WTC11 (cell line): ENCODE data around the gene SLC22A15. TPM values are rescaled to one million over a fixed set of nuclear protein-coding genes. Genes with fewer than 3 reads are reported as not detected.

Source experiments
- CBFB ChIP-seq: sonication (generic); formaldehyde crosslinking; IDR thresholded peaks from 2 replicates; pipeline ENCODE4 v1.8.1; 2022; ENCODE audit warnings: mild to moderate bottlenecking, low read depth, missing genetic modification reagents
- CTCF ChIP-seq: fragments of 200-600 bp; IDR thresholded peaks from 2 replicates; pipeline ENCODE4 v1.8.0; 2022; ENCODE audit warnings: antibody characterized with exemption
- ELF4 ChIP-seq: sonication (generic); formaldehyde crosslinking; IDR thresholded peaks from 2 replicates; pipeline ENCODE4 v1.8.1; 2022; ENCODE audit warnings: low read depth, mild to moderate bottlenecking, moderate library complexity, missing genetic modification reagents
- ERG ChIP-seq: fragments of 250-450 bp; sonication (Bioruptor Pico); IDR thresholded peaks from 2 replicates; pipeline ENCODE4 v1.8.0; 2021; ENCODE audit warnings: mild to moderate bottlenecking
- FOXK1 ChIP-seq: sonication (generic); formaldehyde crosslinking; IDR thresholded peaks from 2 replicates; pipeline ENCODE4 v1.8.0; 2022; ENCODE audit warnings: mild to moderate bottlenecking, moderate library complexity, missing genetic modification reagents
- GTF2I ChIP-seq: fragments of 250-450 bp; sonication (Bioruptor Pico); conservative IDR thresholded peaks from 2 replicates; pipeline ENCODE4 v1.4.0; 2021; ENCODE audit warnings: mild to moderate bottlenecking
- HMGA2 ChIP-seq: fragments of 250-450 bp; sonication (Bioruptor Pico); IDR thresholded peaks from 2 replicates; pipeline ENCODE4 v1.4.0; 2021; ENCODE audit warnings: mild to moderate bottlenecking, moderate library complexity
- JUN ChIP-seq: sonication (generic); formaldehyde crosslinking; IDR thresholded peaks from 2 replicates; pipeline ENCODE4 v1.8.0; 2023; ENCODE audit warnings: mild to moderate bottlenecking, missing genetic modification reagents
- KAT7 ChIP-seq: sonication (generic); formaldehyde crosslinking; IDR thresholded peaks from 2 replicates; pipeline ENCODE4 v1.8.1; 2023; ENCODE audit warnings: missing genetic modification reagents, mild to moderate bottlenecking, borderline replicate concordance
- MLX ChIP-seq: sonication (generic); formaldehyde crosslinking; IDR thresholded peaks from 2 replicates; pipeline ENCODE4 v1.8.1; 2023; ENCODE audit warnings: mild to moderate bottlenecking, missing genetic modification reagents, moderate library complexity
- MYBL2 ChIP-seq: sonication (generic); formaldehyde crosslinking; IDR thresholded peaks from 2 replicates; pipeline ENCODE4 v1.8.1; 2023; ENCODE audit warnings: mild to moderate bottlenecking, moderate library complexity, missing genetic modification reagents
- NFATC4 ChIP-seq: fragments of 250-450 bp; sonication (Bioruptor Pico); IDR thresholded peaks from 2 replicates; pipeline ENCODE4 v1.9.0; 2021; ENCODE audit warnings: mild to moderate bottlenecking
- NFYB ChIP-seq: sonication (generic); formaldehyde crosslinking; conservative IDR thresholded peaks from 2 replicates; pipeline ENCODE4 v1.8.0; 2022; ENCODE audit warnings: low read depth, missing genetic modification reagents
- NR1H2 ChIP-seq: sonication (generic); formaldehyde crosslinking; IDR thresholded peaks from 2 replicates; pipeline ENCODE4 v1.9.0; 2021; ENCODE audit warnings: mild to moderate bottlenecking, moderate library complexity, missing genetic modification reagents
- SP1 ChIP-seq: sonication (generic); formaldehyde crosslinking; conservative IDR thresholded peaks from 2 replicates; pipeline ENCODE4 v1.8.1; 2022; ENCODE audit warnings: missing genetic modification reagents
- TCF7 ChIP-seq: sonication (generic); formaldehyde crosslinking; IDR thresholded peaks from 2 replicates; pipeline ENCODE4 v1.8.0; 2022; ENCODE audit warnings: mild to moderate bottlenecking, low read depth, missing genetic modification reagents, moderate library complexity
- TP53 ChIP-seq: sonication (generic); formaldehyde crosslinking; IDR thresholded peaks from 2 replicates; pipeline ENCODE4 v1.8.1; 2023; ENCODE audit warnings: mild to moderate bottlenecking, missing genetic modification reagents
- ZBTB43 ChIP-seq: sonication (generic); formaldehyde crosslinking; IDR thresholded peaks from 2 replicates; pipeline ENCODE4 v1.8.1; 2023; ENCODE audit warnings: mild to moderate bottlenecking, missing genetic modification reagents
- ZNF121 ChIP-seq: sonication (generic); formaldehyde crosslinking; IDR thresholded peaks from 2 replicates; pipeline ENCODE4 v1.8.0; 2023; ENCODE audit warnings: missing genetic modification reagents
- total RNA-seq: library from RNA; stranded (reverse); gene quantifications from 3 replicates; pipeline ENCODE4 v1.2.3, GENCODE V29; 2021
- TF ChIP-seq, protein P1 (sequence below): sonication (generic); formaldehyde crosslinking; IDR thresholded peaks from 2 replicates; pipeline ENCODE4 v1.8.1; 2022; ENCODE audit warnings: low read depth, missing genetic modification reagents, borderline replicate concordance
- TF ChIP-seq, protein P2 (sequence below): sonication (generic); formaldehyde crosslinking; IDR thresholded peaks from 2 replicates; pipeline ENCODE4 v1.8.0; 2022; ENCODE audit warnings: mild to moderate bottlenecking, missing genetic modification reagents
- TF ChIP-seq, protein P3 (sequence below): sonication (generic); formaldehyde crosslinking; IDR thresholded peaks from 2 replicates; pipeline ENCODE4 v1.8.0; 2022; ENCODE audit warnings: mild to moderate bottlenecking, missing genetic modification reagents
- TF ChIP-seq, protein P4 (sequence below): sonication (generic); formaldehyde crosslinking; IDR thresholded peaks from 2 replicates; pipeline ENCODE4 v1.8.0; 2022; ENCODE audit warnings: mild to moderate bottlenecking, missing genetic modification reagents

The SLC22A15 gene
- total RNA-seq, 1 experiment from 2014 or later: 4.5 TPM

DNA sequence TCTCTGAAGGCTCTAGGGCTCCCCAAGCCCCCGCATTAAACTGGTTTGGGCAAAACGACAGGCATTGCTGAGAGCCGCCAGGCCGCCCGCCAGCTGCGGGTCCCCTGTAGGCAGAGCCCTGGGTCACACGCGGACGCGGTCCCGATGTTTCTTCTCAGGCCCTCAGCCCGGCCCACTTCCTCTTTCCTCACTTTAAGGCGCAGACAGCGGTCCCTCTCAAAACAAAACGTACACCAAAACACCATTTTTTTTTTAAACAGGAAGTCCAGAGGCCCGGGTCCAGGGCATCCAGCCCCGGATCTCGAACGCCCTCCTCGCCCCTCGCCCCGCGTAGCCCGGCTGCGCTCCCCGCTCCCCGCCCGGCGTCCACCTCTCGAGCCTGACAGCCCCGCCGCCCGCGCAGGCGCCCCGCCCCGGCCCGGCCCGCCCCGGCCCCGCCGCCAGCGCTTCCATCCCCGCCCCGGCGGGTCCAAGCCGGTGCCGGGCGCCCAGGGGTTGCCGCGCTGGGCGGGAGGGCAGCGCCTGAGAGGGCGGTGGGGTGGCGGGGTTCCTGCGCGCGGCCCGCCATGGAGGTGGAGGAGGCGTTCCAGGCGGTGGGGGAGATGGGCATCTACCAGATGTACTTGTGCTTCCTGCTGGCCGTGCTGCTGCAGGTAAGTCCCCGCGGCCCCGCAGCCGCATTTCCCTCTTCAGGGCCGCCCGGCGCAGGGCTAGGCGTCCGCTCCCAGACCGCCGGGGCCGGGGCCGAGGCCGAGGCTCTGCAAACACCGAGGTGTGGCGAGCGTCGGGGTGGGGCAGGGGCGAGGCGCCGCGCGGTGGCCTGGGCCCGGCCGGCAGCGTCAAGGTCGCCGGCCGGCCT is at the start of gene SLC22A15 (continued):
- TF ChIP-seq MYBL2 (CRISPR knock-in tag) (0 out of 2 replicates have a peak, but pooled peaks have one; percentile 45), TP53 (0 out of 2 replicates have a peak, but pooled peaks have one; percentile 45), FOXK1 (CRISPR knock-in tag) (0 out of 2 replicates have a peak, but pooled peaks have one; percentile 5), NFYB (CRISPR knock-in tag) (no peak), GTF2I (no peak), ZBTB43 (CRISPR knock-in tag) (no peak), NFATC4 (CRISPR knock-in tag) (no peak), CTCF (no peak), ERG (CRISPR knock-in tag) (0 out of 2 replicates have a peak, but pooled peaks have one; percentile 31), CBFB (CRISPR knock-in tag) (no peak), MLX (CRISPR knock-in tag) (no peak), SP1 (peak; percentile 60), NR1H2 (no peak), ZNF121 (CRISPR knock-in tag) (no peak), ELF4 (no peak), HMGA2 (CRISPR knock-in tag) (no peak), KAT7 (CRISPR knock-in tag) (no peak), JUN (CRISPR knock-in tag) (no peak), TCF7 (CRISPR knock-in tag) (no peak)
- TF ChIP-seq, protein P1, sequence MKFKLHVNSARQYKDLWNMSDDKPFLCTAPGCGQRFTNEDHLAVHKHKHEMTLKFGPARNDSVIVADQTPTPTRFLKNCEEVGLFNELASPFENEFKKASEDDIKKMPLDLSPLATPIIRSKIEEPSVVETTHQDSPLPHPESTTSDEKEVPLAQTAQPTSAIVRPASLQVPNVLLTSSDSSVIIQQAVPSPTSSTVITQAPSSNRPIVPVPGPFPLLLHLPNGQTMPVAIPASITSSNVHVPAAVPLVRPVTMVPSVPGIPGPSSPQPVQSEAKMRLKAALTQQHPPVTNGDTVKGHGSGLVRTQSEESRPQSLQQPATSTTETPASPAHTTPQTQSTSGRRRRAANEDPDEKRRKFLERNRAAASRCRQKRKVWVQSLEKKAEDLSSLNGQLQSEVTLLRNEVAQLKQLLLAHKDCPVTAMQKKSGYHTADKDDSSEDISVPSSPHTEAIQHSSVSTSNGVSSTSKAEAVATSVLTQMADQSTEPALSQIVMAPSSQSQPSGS (CRISPR knock-in tag): no peak
- TF ChIP-seq, protein P2, sequence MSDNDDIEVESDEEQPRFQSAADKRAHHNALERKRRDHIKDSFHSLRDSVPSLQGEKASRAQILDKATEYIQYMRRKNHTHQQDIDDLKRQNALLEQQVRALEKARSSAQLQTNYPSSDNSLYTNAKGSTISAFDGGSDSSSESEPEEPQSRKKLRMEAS (CRISPR knock-in tag): 0 out of 2 replicates have a peak, but pooled peaks have one; percentile 5
- TF ChIP-seq, protein P3, sequence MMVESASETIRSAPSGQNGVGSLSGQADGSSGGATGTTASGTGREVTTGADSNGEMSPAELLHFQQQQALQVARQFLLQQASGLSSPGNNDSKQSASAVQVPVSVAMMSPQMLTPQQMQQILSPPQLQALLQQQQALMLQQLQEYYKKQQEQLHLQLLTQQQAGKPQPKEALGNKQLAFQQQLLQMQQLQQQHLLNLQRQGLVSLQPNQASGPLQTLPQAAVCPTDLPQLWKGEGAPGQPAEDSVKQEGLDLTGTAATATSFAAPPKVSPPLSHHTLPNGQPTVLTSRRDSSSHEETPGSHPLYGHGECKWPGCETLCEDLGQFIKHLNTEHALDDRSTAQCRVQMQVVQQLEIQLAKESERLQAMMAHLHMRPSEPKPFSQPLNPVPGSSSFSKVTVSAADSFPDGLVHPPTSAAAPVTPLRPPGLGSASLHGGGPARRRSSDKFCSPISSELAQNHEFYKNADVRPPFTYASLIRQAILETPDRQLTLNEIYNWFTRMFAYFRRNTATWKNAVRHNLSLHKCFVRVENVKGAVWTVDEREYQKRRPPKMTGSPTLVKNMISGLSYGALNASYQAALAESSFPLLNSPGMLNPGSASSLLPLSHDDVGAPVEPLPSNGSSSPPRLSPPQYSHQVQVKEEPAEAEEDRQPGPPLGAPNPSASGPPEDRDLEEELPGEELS: 0 out of 2 replicates have a peak, but pooled peaks have one; percentile 25
- TF ChIP-seq, protein P4, sequence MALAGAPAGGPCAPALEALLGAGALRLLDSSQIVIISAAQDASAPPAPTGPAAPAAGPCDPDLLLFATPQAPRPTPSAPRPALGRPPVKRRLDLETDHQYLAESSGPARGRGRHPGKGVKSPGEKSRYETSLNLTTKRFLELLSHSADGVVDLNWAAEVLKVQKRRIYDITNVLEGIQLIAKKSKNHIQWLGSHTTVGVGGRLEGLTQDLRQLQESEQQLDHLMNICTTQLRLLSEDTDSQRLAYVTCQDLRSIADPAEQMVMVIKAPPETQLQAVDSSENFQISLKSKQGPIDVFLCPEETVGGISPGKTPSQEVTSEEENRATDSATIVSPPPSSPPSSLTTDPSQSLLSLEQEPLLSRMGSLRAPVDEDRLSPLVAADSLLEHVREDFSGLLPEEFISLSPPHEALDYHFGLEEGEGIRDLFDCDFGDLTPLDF: no peak
